H9 (cell line): ENCODE data around the gene FBN1. TPM values are rescaled to one million over a fixed set of nuclear protein-coding genes. Genes with fewer than 3 reads are reported as not detected.

ENCODE experiments used
- DNase-seq: peaks from one replicate; pipeline ENCODE4 v3.0.0-alpha.2; 2017
- H2AFZ ChIP-seq: one replicate; pipeline ENCODE4 v1.6.1; 2013; ENCODE audit warnings: mild to moderate bottlenecking, low read length, control low read depth, moderate library complexity
- H2AK5ac ChIP-seq: 2 replicates; pipeline ENCODE4 v1.6.1; 2013; ENCODE audit warnings: low read length, control low read depth, mixed read lengths; ENCODE audit not compliant: insufficient read length
- H2BK120ac ChIP-seq: one replicate; pipeline ENCODE4 v1.6.1; 2013; ENCODE audit warnings: low read depth, mild to moderate bottlenecking, low read length, control low read depth, inconsistent platforms; ENCODE audit not compliant: poor library complexity, severe bottlenecking
- H2BK12ac ChIP-seq: 2 replicates; pipeline ENCODE4 v1.6.1; 2013; ENCODE audit warnings: low read length, control low read depth, mixed read lengths, low read depth; ENCODE audit not compliant: insufficient read length
- H2BK15ac ChIP-seq: 2 replicates; pipeline ENCODE4 v1.6.1; 2013; ENCODE audit warnings: low read depth, low read length, control low read depth
- H2BK20ac ChIP-seq: one replicate; pipeline ENCODE4 v1.6.1; 2013; ENCODE audit warnings: low read depth, mild to moderate bottlenecking, low read length, control low read depth, inconsistent platforms; ENCODE audit not compliant: poor library complexity, severe bottlenecking
- H2BK5ac ChIP-seq: 2 replicates; pipeline ENCODE4 v1.6.1; 2013; ENCODE audit warnings: low read length, control low read depth, mixed read lengths; ENCODE audit not compliant: insufficient read length
- H3K14ac ChIP-seq: 2 replicates; pipeline ENCODE4 v1.6.1; 2013; ENCODE audit warnings: low read length, control low read depth; ENCODE audit not compliant: insufficient read depth
- H3K18ac ChIP-seq: 2 replicates; pipeline ENCODE4 v1.6.1; 2013; ENCODE audit warnings: low read depth, mild to moderate bottlenecking, mixed read lengths, low read length, control low read depth; ENCODE audit not compliant: insufficient read length
- H3K23ac ChIP-seq: 2 replicates; pipeline ENCODE4 v1.6.1; 2013; ENCODE audit warnings: low read length, control low read depth, mixed read lengths, low read depth; ENCODE audit not compliant: insufficient read length
- H3K23me2 ChIP-seq: 2 replicates; pipeline ENCODE4 v1.6.1; 2013; ENCODE audit warnings: low read depth, mild to moderate bottlenecking, mixed read lengths, low read length, control low read depth; ENCODE audit not compliant: insufficient read length, poor library complexity, severe bottlenecking
- H3K27ac ChIP-seq: 2 replicates; pipeline ENCODE4 v1.5.1; 2013; ENCODE audit warnings: low read length, control low read depth, mixed read lengths, low read depth; ENCODE audit not compliant: insufficient read length
- H3K27me3 ChIP-seq: 2 replicates; pipeline ENCODE4 v1.6.1; 2013; ENCODE audit warnings: low read length, control low read depth, inconsistent platforms; ENCODE audit not compliant: insufficient read depth
- H3K4ac ChIP-seq: 2 replicates; pipeline ENCODE4 v1.6.1; 2013; ENCODE audit warnings: low read depth, mild to moderate bottlenecking, control low read depth, inconsistent platforms, low read length, moderate library complexity
- H3K4me1 ChIP-seq: 2 replicates; pipeline ENCODE4 v1.6.1; 2013; ENCODE audit warnings: low read length, control low read depth, inconsistent platforms; ENCODE audit not compliant: insufficient read depth
- H3K4me2 ChIP-seq: 2 replicates; pipeline ENCODE4 v1.6.1; 2013; ENCODE audit warnings: low read length, control low read depth, mixed read lengths; ENCODE audit not compliant: insufficient read length, insufficient read depth
- H3K56ac ChIP-seq: 2 replicates; pipeline ENCODE4 v1.6.1; 2013; ENCODE audit warnings: low read depth, mild to moderate bottlenecking, mixed read lengths, low read length, control low read depth; ENCODE audit not compliant: insufficient read length
- H3K79me1 ChIP-seq: 2 replicates; pipeline ENCODE4 v1.6.1; 2013; ENCODE audit warnings: low read depth, mild to moderate bottlenecking, moderate library complexity, low read length, control low read depth, inconsistent platforms; ENCODE audit not compliant: insufficient read depth, poor library complexity, severe bottlenecking
- H3K79me2 ChIP-seq: 2 replicates; pipeline ENCODE4 v1.6.1; 2013; ENCODE audit warnings: low read length, control low read depth, inconsistent platforms; ENCODE audit not compliant: insufficient read depth
- H3K9ac ChIP-seq: 2 replicates; pipeline ENCODE4 v1.6.1; 2013; ENCODE audit warnings: low read length, control low read depth, mixed read lengths; ENCODE audit not compliant: insufficient read length; ENCODE audit errors: extremely low read depth
- H3K9me3 ChIP-seq: one replicate; pipeline ENCODE4 v1.6.1; 2013; ENCODE audit warnings: low read depth, low read length, inconsistent platforms; ENCODE audit not compliant: control insufficient read depth
- H3T11ph ChIP-seq: one replicate; pipeline ENCODE4 v1.6.1; 2013; ENCODE audit warnings: mild to moderate bottlenecking, low read length, control low read depth, inconsistent platforms
- H4K20me1 ChIP-seq: one replicate; pipeline ENCODE4 v1.6.1; 2013; ENCODE audit not compliant: control insufficient read depth, insufficient read length, insufficient read depth
- H4K5ac ChIP-seq: 2 replicates; pipeline ENCODE4 v1.6.1; 2013; ENCODE audit warnings: low read depth, mild to moderate bottlenecking, mixed read lengths, low read length, control low read depth; ENCODE audit not compliant: insufficient read length
- H4K8ac ChIP-seq: replicated peaks from 2 replicates; pipeline ENCODE4 v1.6.1; 2013; ENCODE audit warnings: low read length, control low read depth, mixed read lengths, low read depth; ENCODE audit not compliant: insufficient read length
- H4K91ac ChIP-seq: 2 replicates; pipeline ENCODE4 v1.6.1; 2013; ENCODE audit warnings: low read depth, mild to moderate bottlenecking, moderate library complexity, mixed read lengths, low read length, control low read depth; ENCODE audit not compliant: insufficient read length
- H3K27ac Mint-ChIP-seq, 3 experiments: 2 replicates in 2 of 3; 3 replicates in 1 of 3; pipeline ENCODE4 v1.8.0; 2020 to 2021; ENCODE audit warnings: mixed read lengths in 3 of 3, mild to moderate bottlenecking in 1 of 3, moderate library complexity in 1 of 3
- H3K27me3 Mint-ChIP-seq: 2 replicates; pipeline ENCODE4 v1.8.0; 2021; ENCODE audit warnings: low read depth, mild to moderate bottlenecking, moderate library complexity, mixed read lengths
- H3K36me3 Mint-ChIP-seq, 3 experiments: 2 replicates in 2 of 3; 3 replicates in 1 of 3; pipeline ENCODE4 v1.8.0; 2020 to 2021; ENCODE audit warnings: low read depth in 3 of 3, mixed read lengths in 3 of 3; ENCODE audit not compliant: insufficient read depth in 1 of 3
- H3K4me1 Mint-ChIP-seq, 2 experiments: 2 replicates each; pipeline ENCODE4 v1.8.0; 2020; ENCODE audit warnings: mixed read lengths in 2 of 2
- H3K4me3 Mint-ChIP-seq, 2 experiments: 2 replicates in 1 of 2; 3 replicates in 1 of 2; pipeline ENCODE4 v1.8.0; 2020 to 2021; ENCODE audit warnings: mild to moderate bottlenecking in 2 of 2, mixed read lengths in 2 of 2, moderate library complexity in 1 of 2
- H3K9me3 Mint-ChIP-seq, 2 experiments: 2 replicates in 1 of 2; 3 replicates in 1 of 2; pipeline ENCODE4 v1.8.0; 2020; ENCODE audit warnings: mild to moderate bottlenecking in 2 of 2, mixed read lengths in 2 of 2, moderate library complexity in 1 of 2
- CTCF ChIP-seq: fragments of 200-600 bp; sonication (generic); conservative IDR thresholded peaks from 3 replicates; pipeline ENCODE4 v1.8.0; 2021; ENCODE audit warnings: antibody characterized with exemption, mild to moderate bottlenecking
- WGBS: extraction: QIAGEN DNeasy Blood & Tissue Kit; methylation state at CpG from one replicate; pipeline ENCODE4 v1.1.7; 2013; ENCODE audit warnings: missing lambda C conversion rate, low lambda C conversion rate, mixed read lengths; ENCODE audit not compliant: insufficient read length; ENCODE audit errors: extremely low coverage; 5-methylcytosine and 5-hydroxymethylcytosine counted together
- total RNA-seq: library from RNA; stranded (reverse); gene quantifications from 2 replicates; pipeline ENCODE4 v1.2.1, GENCODE V29; 2021

Gene FBN1
- total RNA-seq, 1 experiment from 2014 or later = 3.6 TPM

GRCh38 chr15:48536681-48537091 lies 108.8 kb downstream of the FBN1 start:
- H3K27ac Mint-ChIP-seq = no peak overlapping the region
- Histone ChIP-seq H2BK12ac (no peak overlapping the region), H2BK20ac (no peak overlapping the region), H3K4me1 (no peaks in the 10 kb centered on the region), H3K4ac (no peak overlapping the region), H3K23ac (no peak overlapping the region), H2AK5ac (no peak overlapping the region), H4K91ac (no peak overlapping the region), H4K8ac (no peak overlapping the region), H2AFZ (no peak overlapping the region), H3K56ac (no peak overlapping the region), H3K4me2 (no peak overlapping the region), H3K27ac (no peak overlapping the region), H3K27me3 (no peaks in the 10 kb centered on the region), H3K9me3 (no peaks in the 10 kb centered on the region), H3K9ac (no peak overlapping the region), H4K20me1 (no peaks in the 10 kb centered on the region), H2BK5ac (no peak overlapping the region), H2BK15ac (no peak overlapping the region), H3K79me2 (0 out of 2 replicates have a peak, but pooled peaks cover 2% of the 10 kb centered on the region), H4K5ac (no peak overlapping the region), H3K23me2 (no peaks in the 10 kb centered on the region), H3K79me1 (no peaks in the 10 kb centered on the region), H3K14ac (no peak overlapping the region), H3K18ac (no peak overlapping the region), H3T11ph (no peak overlapping the region), H2BK120ac (no peak overlapping the region)
- H3K9me3 Mint-ChIP-seq = no peaks in the 10 kb centered on the region
- no peaks in the 10 kb centered on the region for H3K4me1 Mint-ChIP-seq
- TF ChIP-seq CTCF = no peak
- no peaks in the 10 kb centered on the region for H3K36me3 Mint-ChIP-seq
- WGBS = no CpG with 5 or more reads among the region's 3 CpGs
- no peaks in the 10 kb centered on the region for H3K27me3 Mint-ChIP-seq
- no peak overlapping the region for H3K4me3 Mint-ChIP-seq
- no peak for DNase-seq
